Upper lobe of left lung (tissue), 4 donors: ENCODE results near the gene PSMB5.

Experiments used
- CTCF ChIP-seq, 6 experiments: fragments of 450-650 bp in 4 of 6; fragments of 200-600 bp in 2 of 6; sonication (generic) in 2 of 6; IDR thresholded peaks; one replicate each; pipeline ENCODE4 v1.5.1; 2016 to 2019; ENCODE audit warnings: antibody characterized with exemption in 6 of 6
- EP300 ChIP-seq, 4 donors: sonication (generic); formaldehyde crosslinking; IDR thresholded peaks; one replicate each; pipeline ENCODE4 v1.5.1; 2017; ENCODE audit warnings: antibody characterized with exemption in 4 of 4, control low read depth in 2 of 4
- POLR2A ChIP-seq, 4 donors: fragments of 450-650 bp; IDR thresholded peaks; one replicate each; pipeline ENCODE4 v1.5.1; 2016 to 2017; ENCODE audit warnings: antibody characterized with exemption in 4 of 4, mild to moderate bottlenecking in 2 of 4

- TF ChIP-seq CTCF (IDR thresholded peaks at IDR 0.05) (no peak), POLR2A (IDR thresholded peaks at IDR 0.05) (no peak), EP300 (IDR thresholded peaks at IDR 0.05) (no peak)
These were observed 26.0 kb upstream of the PSMB5 start for GRCh38 chr14:23060536-23061260.
